T1000 (cell line): ENCODE data around the gene MBTPS2.
"Not testable (repeated sequence)": the region's sequence is repeated elsewhere in the genome, so short reads cannot be mapped to it uniquely, and the experiment has no call there.

Experiments used
- DNase-seq: peaks from one replicate; lab custom pipeline; 2025; ENCODE audit warnings: mixed read lengths; lab: John Stamatoyannopoulos, UW

The MBTPS2 gene

DNA sequence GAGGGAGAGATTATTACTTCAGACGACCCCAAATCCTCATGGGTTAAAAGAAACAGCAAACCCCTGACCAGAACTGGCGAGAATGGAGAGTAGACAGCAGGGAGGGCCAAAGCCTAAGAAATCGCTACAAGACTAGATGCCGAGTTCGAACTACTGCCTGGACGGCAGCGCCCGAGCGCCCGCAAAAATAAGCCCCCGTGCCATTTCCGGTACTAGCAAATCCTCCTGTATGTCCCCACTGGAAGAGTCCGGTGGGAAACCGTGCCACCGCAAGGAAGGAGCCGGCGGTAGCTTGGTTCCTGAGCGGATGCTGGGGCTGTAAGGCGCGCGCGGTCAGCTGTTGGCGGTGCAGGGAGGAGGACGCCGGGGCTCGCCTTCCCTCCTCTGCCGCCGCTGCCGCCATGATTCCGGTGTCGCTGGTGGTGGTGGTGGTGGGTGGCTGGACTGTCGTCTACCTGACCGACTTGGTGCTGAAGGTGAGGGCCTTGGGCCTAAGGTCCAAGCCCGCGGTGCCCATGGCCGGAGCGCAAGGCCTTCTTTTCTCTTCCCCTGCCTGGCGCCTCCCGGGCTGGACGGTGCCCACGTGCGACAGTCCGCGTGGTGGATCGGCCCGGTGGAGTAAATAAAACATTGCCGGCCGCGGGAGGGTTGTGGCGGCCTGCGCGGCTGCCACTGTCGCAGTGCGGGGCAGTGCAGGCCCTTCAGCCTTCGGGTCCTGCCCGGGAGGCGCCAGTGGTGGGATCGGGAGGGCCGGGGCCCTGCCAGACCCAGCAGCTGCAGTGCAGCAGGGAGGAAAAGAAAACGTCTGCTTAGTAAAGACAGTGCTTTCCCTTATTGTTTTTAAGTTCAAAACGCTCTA, at the start of gene MBTPS2:
MBTPS2 (plus strand) TSS at position 284 of the 859 bp plus-strand sequence; CDS start at position 402, 118 bp downstream.
- peak; percentile 60 for DNase-seq

DNA sequence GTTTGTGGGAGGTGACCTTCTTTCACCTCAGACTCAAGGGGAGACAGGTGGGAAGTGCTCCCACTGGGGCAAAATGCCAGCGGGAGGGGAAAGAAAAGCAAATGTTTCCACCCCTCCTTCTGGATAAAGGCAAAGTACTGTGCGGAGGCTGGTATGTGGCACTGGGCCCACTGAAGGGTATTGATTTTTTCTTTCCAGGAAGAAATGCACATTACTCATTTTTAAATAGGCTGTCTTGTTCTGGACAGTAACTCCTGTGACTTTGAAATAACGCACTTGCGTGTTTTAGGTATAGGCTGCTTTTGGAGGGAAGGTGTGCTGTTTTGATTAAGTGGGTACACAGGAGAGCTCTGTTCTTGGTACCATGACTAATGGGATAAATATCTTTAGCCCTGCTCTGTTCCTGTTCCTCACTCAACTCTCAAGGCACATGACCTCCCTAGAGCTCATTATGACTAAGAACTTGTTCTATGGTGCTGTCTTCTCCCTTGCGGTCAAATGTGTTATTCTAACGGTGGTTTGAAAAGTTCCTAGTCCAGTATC, 40.7 kb upstream of the MBTPS2 start:
- no peak for DNase-seq

DNA sequence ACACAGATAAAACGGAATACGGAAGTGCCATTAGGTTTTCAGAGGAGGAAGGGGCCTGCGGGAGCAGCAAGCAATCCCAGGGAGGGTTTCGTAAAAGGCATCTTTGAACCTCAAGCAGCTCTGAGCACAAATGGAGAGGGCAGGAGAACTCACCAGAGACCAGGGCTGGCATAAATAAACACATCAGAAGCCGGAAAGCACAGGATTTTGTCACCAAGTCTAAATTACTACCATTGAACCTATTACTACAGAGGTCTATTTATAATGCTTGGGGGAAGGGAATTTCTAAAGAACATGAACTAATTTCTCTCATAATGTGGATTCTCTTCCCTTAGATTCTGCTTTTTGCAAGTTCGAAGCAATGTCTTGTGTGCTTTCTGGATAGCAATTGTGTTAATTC, 39.6 kb upstream of the MBTPS2 start:
- DNase-seq = no peak

DNA sequence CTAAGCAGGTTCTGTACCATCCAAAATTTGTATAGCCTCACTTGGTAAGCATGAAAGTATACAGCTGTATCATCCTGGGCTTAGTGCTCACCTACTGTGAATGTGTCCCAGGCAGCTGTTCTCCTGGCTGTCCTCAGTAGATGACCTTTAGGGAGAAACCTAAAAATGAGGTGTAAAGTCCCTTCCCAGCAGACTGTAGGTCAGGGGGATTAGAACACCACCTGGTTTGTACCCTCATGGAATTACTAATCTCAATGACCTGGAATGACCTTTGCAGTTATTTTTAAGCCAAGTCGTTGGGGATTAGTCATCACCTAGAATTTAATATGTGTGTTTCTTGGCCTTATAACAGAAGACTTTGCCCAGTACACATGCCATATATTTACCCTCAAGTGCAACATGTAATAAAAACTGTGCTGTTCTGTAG, 39.1 kb upstream of the MBTPS2 start:
- DNase-seq = no peak

DNA sequence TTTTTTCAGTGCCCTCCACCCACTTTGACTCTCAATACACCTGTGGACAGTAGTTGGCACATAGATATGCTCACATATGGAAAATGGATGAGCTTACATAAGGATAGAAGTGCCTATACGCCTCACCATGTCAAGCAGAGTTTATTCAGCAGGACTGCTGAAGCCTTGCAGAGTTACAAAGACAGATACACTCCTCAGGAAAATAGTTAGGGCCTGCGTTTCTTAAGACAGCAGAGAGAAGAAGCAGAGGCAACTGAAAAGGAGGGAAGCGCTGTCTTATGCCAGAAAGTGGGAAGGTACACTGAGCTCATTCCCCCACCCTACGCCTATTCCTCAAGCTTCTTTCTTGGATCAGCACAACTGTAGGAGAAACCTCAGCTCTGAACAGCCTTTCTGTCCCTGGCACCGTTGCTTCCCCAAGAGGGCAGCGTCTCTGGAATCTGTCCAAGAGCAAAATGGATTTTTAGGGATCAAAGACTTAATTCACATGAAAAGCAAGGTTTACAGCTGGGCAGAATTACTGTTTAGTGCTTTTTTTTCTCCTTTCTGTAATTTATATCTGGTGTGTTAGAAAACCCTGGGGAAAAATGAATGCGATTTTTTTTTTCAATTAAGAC, 37.3 kb upstream of the MBTPS2 start:
- no peak for DNase-seq

DNA sequence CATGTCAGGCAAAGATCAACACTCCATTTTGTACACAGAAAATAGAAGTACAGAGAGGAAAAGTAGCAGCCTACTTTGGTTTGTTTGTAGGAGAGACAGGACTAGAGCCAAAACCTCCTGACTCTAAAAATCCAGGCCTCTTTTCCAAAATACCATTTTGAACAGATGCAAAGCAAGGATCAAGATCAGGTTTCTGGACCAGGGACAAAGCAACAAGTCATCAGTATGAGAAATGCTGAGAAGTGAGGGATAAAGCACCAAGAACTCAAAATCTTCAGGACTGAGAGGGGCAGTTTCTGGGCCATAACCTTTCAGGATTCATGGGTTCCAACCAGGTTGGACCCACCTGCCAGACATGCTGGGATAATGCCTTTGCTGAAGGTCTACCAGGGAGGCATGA, 36.6 kb upstream of the MBTPS2 start:
- DNase-seq = no peak

DNA sequence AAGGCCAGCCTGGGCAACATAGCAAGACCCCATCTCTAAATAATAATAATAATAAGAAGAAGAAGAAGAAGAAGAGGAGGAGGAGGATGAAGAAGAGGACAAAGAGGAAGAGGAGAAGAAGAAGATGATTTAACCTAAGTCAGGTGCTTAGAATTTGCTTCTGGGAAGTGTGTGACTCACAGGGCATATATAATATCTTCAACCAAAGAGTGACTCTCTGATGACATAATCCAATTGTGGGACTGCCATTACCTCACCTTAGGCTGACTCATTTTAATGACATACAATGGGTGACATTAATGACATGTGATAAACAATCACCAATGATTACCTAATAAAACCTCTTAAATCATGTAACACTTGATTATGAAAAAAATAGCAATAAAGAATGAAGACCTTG, 32.7 kb upstream of the MBTPS2 start:
- no peak for DNase-seq

DNA sequence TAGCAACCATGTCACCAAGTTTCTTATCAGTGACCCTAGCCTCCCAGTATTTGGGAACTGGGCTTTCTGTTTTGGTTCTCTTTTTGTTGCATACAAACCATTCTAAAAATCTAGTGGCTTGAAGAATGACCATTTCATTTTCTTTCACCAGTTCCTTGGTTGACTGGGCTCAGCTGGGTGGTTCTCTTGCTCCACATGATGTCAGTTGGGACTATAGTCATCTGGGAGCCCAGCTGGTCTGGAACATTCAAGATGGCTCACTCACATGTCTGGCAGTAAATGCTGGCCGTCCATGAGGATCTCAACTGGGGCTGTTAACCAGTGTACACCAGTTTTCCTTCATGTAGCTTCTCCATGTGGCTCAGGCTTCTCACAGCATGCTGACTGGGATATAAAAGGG, 27.6 kb upstream of the MBTPS2 start:
- no peak for DNase-seq

DNA sequence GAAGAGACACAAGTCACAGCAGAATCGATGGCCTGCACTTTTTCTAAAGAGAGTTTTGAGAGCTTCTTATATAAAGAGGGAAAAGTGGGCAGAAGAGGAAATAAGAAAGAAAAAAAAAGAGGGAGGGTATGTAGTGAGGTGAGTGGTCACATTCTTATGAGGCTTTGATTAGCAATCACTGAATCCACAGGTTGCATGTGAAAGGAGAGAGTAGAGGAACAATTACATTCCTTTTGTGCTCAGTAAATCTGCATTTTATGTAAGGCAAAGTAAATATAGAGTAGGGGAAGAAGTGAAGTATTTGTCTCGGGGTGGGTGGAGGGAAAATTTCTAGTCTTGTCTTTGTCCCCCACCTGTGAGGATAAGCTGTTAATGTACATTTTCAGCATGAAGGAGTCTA, 26.8 kb upstream of the MBTPS2 start:
- no peak for DNase-seq

DNA sequence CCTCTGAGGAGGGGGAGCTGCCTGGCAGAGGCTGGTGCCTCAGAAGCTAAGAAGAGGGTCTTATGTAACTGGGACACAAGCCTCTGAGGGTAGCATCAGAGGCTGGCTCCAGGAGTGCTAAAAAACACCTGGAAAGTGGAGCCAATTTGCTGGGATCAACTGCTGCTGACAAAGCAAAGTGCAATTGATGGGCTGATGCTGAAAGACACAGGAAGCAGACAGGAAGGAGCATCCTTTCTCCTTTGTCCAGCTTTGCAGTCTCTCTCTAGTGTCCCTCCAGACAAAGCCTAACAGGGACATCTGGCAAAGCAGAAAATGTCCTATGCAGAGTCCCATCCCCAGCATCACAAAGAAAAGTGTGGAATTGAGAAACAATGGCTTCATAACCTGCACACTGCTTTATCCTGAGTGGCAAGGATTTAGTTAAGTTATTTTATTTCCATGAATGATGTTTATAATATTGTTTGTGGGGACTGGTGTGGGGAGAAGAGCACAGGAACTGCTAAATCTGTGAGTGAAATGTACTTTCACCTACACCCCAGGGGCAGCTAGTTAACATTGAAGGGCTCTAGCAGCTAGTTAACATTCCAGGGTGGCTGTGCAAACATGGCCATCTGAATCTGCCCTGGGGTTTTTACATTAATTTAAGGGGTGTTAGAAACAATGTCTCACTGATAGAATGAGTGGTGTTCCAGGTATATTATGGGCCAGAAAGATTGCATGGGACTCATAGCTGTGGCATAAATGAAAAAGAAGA, 25.6 kb upstream of the MBTPS2 start:
- DNase-seq = no peak

DNA sequence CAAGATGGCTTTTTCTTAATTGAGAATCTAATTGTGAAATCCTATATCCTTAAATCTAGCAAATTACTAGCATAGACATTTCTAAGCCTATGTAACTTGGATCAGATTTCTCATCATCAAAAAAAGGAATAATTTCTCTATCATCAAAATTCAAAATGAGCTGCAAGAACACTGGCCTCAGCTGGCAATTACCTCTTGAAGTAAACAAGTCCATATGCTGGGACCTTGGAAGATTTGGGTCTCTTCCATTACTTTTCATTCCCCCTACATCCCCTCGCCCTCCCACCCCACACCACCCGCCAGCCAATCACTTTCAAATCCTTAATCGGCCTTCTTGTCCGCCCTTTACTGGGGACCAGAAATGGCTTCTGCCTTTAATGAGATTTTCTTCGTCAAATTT, 23.3 kb upstream of the MBTPS2 start:
- DNase-seq = no peak

DNA sequence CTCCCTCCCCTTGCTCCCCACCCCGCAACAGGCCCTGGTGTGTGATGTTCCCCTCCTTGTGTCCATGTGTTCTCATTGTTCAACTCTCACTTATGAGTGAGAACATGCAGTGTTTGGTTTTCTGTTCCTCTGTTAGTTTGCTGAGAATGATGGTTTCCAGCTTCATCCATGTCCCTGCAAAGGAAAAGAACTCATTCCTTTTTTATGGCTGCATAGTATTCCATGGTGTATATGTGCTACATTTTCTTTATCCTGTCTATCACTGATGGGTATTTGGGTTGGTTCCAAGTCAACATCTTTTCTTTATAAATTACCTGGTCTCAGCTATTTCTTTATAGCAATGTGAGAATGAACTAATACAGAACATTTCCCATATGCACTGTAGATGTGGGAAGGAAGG, 19.2 kb upstream of the MBTPS2 start:
- not testable (repeated sequence) for DNase-seq

DNA sequence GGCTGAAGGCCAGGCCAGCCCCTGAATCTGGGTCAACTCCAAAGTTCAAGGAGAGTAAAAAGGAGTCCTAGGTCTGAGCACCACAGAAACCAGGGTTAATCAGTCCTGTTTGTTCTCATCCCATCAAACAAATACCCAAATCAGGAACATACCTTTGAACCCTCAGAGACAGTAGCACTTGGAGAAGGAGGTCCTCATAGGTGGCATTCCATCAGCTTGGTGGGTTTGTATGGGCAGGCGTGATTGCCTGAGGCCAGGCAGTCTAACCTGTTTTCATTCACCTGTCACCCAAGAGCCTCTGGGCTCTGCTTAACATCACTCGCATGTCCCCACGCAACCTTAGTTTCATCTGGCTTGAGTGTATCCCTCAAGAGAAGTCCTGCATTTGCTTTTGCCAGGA, 17.5 kb upstream of the MBTPS2 start:
- DNase-seq = no peak

DNA sequence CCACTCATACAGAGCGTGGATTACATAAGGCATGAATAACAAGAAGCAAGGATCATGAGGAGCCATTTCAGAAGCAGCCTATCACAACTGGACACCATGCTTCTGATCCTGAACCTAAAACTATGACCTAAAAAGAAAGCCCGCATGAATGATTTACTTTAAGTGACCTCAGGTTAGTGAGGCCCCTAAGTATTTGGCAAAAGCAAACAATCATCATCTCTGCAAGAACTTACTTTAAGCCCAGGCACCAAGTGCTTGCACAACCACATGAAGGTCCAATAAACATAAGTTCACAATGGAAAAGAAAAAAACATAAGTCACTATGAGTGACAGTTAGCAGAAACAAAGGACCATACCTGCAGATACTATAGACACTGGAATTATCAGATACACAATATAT, 7.9 kb upstream of the MBTPS2 start:
- DNase-seq = no peak

DNA sequence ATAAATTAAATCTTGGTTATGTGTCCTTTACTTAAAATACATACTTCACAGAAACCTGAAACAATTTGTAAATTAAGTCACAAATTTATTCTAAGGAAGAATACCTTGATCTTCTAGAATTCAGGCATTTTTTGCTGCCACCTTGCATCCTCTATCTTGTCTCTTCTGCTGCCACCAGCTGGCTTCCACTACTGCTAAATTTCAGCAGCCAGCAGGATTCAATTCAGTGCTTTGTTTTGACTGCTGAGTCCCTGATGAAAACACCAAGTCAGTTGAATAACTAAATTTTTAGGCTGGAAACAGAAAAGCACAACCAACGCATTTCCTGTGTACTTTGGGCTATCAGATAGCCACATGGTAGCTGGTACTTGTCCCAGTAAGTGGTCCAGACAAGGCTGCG, 2.4 kb upstream of the MBTPS2 start:
- no peak for DNase-seq

DNA sequence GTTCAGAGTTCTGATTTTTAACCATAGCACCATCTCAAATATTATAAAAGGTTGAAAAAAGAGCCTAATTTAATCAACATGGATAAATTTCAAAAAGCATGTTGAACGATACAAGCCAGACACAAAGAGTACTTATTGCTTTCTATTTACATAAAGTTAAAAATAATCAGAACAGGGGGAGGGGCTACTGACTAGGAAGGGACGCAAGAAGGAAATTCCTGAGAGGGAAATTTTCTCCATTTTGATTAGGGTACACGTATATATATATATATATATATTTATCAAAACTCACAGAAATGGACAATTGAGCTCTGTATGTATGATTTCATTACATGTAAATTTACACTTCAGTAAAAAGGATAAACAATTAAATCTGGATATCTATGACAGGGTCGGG, 482 bp upstream of the MBTPS2 start:
- no peak for DNase-seq

DNA sequence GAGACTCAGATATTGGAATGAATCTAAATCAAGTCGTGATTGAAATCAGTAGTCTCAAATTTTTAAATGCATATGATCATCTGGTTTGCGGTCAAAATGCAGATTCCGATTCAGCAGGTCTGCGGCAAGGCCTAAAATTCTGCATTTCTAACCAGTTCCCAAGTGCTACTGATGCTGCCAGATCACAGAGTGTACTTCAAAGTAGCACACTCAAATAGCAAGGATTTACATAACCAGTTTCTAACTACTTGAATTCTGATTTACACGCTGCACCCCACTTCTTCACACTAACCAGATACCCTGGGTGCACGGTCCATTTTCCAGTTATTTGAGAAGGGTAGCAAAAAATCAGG, 752 bp downstream of the MBTPS2 start:
- DNase-seq = no peak

DNA sequence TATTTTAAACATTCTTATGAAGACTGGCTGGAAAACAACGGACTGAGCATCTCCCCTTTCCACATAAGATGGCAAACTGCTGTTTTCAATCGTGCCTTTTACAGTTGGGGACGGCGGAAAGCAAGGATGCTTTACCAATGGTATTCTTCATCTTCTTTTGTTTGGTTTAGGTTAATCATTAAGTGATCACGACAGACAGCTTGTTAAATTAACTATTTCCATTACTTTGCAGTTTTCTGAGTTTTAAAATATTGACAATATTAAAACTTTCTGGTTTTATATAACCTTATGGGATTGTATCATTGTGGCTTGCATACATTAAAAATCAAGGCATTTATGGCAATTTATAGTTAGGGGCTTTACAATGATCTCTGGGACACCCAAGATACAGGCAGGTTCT, 3.8 kb downstream of the MBTPS2 start:
- no peak for DNase-seq

DNA sequence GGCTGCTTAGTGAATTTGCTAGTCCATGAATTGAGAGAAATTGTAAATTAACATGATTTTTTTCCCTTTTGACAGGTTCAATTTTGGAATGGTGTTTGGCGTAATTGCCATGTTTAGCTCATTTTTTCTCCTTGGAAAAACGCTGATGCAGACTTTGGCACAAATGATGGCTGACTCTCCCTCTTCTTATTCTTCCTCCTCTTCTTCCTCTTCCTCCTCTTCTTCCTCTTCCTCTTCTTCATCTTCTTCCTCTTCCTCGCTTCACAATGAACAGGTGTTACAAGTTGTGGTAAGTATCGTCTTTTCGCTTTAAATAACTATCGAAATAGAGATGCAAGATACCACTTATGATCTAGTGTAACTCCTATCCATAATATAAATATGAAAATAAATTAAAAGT, 5.7 kb downstream of the MBTPS2 start:
- no peak for DNase-seq

DNA sequence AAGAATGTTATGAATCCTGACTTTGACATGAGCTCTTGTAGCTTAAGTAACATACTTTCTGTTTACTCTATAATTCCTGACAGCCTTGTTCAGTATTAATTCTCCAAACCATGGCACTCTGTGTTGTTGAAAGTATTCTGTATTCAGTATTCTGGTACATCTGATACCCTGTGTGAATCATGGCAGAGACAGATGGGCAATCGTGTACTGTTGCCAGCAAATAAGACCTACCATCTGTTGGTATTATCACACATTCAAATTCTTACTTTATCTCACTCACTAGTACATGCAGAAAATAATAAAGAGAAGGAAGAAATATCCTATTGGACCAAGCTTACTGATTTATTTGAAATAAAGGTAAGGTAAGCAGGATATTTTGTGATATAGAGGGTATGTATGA, 7.9 kb downstream of the MBTPS2 start:
- DNase-seq = no peak

DNA sequence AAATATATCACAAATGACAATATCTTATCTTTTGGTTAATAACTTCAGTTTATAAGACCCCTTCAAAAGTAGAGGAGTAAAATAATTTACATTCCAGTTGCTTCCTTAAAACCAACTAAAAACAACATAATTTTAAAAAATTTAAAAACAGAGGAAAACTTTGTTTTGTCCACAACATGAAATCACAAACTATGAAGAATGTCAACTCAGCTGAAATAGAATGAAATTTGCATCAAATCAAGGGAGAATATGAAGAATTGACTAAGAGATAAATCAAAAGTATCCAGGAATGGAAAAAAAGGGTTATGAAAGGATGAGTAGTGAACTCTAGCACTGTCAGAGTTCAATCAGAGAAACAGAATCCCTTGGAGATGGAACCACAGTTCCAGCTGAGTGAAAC, 14.2 kb downstream of the MBTPS2 start:
- DNase-seq = no peak

DNA sequence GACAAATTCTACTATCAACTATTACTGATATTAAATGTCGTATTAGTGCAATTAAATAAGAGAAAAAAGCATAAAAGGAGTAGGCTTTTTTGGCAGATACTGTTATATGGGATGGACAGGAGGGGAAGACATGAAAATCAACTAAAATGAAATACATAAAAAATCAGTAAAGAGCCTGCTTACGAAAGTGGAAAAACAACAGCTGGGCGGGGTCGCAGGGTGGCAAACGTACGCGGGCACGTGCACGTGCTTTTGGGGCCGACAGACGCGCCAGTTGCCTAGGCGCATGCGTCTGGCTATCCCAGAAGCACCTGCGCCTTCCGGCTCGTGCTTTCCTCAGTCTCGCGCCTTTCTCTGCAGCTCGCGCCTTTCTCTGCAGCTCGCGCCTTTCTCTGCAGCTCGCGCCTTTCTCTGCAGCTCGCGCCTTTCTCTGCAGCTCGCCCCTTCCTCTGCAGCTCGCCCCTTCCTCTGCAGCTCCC, 16.6 kb downstream of the MBTPS2 start, which contains the start of gene YY2:
YY2 (plus strand) TSS at position 51 of the 479 bp plus-strand sequence. CDS start 498 bp downstream, outside the sequence.
- no peak for DNase-seq
